HepG2 (cell line): ENCODE data around the gene HOXD4. TPM values are rescaled to one million over a fixed set of nuclear protein-coding genes. Genes with fewer than 3 reads are reported as not detected.

ENCODE experiments used
- ATAC-seq: fragments of 200-7000 bp; cut with Tn5 transposase; 3 replicates; pipeline ENCODE4 v1.9.1; 2020; ENCODE audit warnings: mild to moderate bottlenecking, moderate library complexity
- BruUV-seq: library from RNA; stranded (reverse); fragments of 400-500 nt; replicated peaks from 2 replicates; lab custom pipeline; 2021; lab: Mats Ljungman, UMichigan
- CTCF ChIA-PET: fragments of 300-600 bp; formaldehyde crosslinking; extraction: SDS; loops from one replicate; lab custom pipeline; 2021; ENCODE audit warnings: low total read pairs, inconsistent platforms, low intra/inter-chr PET ratio; lab: Yijun Ruan, JAX
- POLR2A ChIA-PET: fragments of 350-600 bp; sonication (Branson Sonifier 250); formaldehyde crosslinking; loops from one replicate; lab custom pipeline; 2020; ENCODE audit warnings: antibody characterized with exemption, inconsistent platforms; lab: Yijun Ruan, JAX
- DNase-seq: peaks from one replicate; pipeline ENCODE4 v3.0.0-alpha.2; 2015; ENCODE audit warnings: low spot score
- FAIRE-seq: peaks from 3 replicates; lab custom pipeline; 2011; peaks lifted over from hg19 to GRCh38; lab: Jason Lieb, UNC
- H2AFZ ChIP-seq: one replicate; pipeline ENCODE4 v1.6.1; 2011; ENCODE audit warnings: low read length, inconsistent platforms
- H3K27ac ChIP-seq: fragments of 300-600 bp; 3 replicates; pipeline ENCODE4 v1.8.0; 2011; ENCODE audit warnings: mixed run types, mild to moderate bottlenecking, mixed read lengths, low read length, inconsistent platforms; ENCODE audit not compliant: insufficient read depth; ENCODE audit errors: extremely low read length
- H3K27me3 ChIP-seq, 2 experiments: fragments of 200-600 bp in 1 of 2; 2 replicates in 1 of 2; 3 replicates in 1 of 2; pipeline versions ENCODE4 v1.6.0 to v1.8.0; 2011; ENCODE audit warnings: low read length in 2 of 2, mild to moderate bottlenecking in 2 of 2, moderate library complexity in 2 of 2, inconsistent platforms in 1 of 2; ENCODE audit not compliant: insufficient read depth in 2 of 2, control insufficient read depth in 1 of 2
- H3K36me3 ChIP-seq, 2 experiments: fragments of 200-600 bp in 1 of 2; replicated peaks in 1 of 2; 2 replicates in 1 of 2; 3 replicates in 1 of 2; pipeline versions ENCODE4 v1.5.1 to v1.8.0; 2011; ENCODE audit warnings: low read length in 2 of 2, inconsistent platforms in 1 of 2; ENCODE audit not compliant: insufficient read depth in 2 of 2, control insufficient read depth in 1 of 2
- H3K4me1 ChIP-seq: 2 replicates; pipeline ENCODE4 v1.5.1; 2012; ENCODE audit warnings: low read length, inconsistent platforms; ENCODE audit not compliant: insufficient read depth
- H3K4me2 ChIP-seq: 2 replicates; pipeline ENCODE4 v1.6.0; 2011; ENCODE audit warnings: low read depth, low read length, inconsistent platforms
- H3K4me3 ChIP-seq, 3 experiments: fragments of 200-600 bp in 1 of 3; sonication (generic), shearing (Covaris generic) in 1 of 3; replicated peaks in 1 of 3; 2 replicates each; pipeline ENCODE4 v1.5.1; 2011 to 2016; ENCODE audit warnings: low read length in 3 of 3, inconsistent platforms in 2 of 3, low read depth in 2 of 3, mild to moderate bottlenecking in 2 of 3, control low read depth in 1 of 3, mixed read lengths in 1 of 3; ENCODE audit not compliant: insufficient read depth in 1 of 3
- H3K79me2 ChIP-seq: one replicate; pipeline ENCODE4 v1.6.1; 2011; ENCODE audit warnings: low read length, inconsistent platforms; ENCODE audit not compliant: insufficient read depth
- H3K9ac ChIP-seq: 2 replicates; pipeline ENCODE4 v1.6.0; 2011; ENCODE audit warnings: mild to moderate bottlenecking, low read depth, low read length, inconsistent platforms; ENCODE audit not compliant: insufficient read depth
- H3K9me3 ChIP-seq: 2 replicates; pipeline ENCODE4 v1.5.1; 2012; ENCODE audit warnings: mild to moderate bottlenecking, low read length
- H4K20me1 ChIP-seq: 2 replicates; pipeline ENCODE4 v1.6.0; 2011; ENCODE audit warnings: inconsistent platforms, mild to moderate bottlenecking, low read length, moderate library complexity; ENCODE audit not compliant: insufficient read depth
- ASH2L ChIP-seq: fragments of 300-600, 200-600 bp; sonication (generic); IDR thresholded peaks from 2 replicates; pipeline ENCODE4 v1.7.0; 2017; ENCODE audit warnings: low read depth, mild to moderate bottlenecking, moderate library complexity, mixed read lengths, low read length; ENCODE audit not compliant: insufficient read length
- EZH2 ChIP-seq: conservative IDR thresholded peaks from 2 replicates; pipeline ENCODE4 v1.6.1; 2012; ENCODE audit warnings: mild to moderate bottlenecking, low read depth, low read length, moderate library complexity
- MAFK ChIP-seq, 2 experiments: IDR thresholded peaks in 1 of 2; conservative IDR thresholded peaks in 1 of 2; 2 replicates each; pipeline ENCODE4 v1.6.1; 2011; ENCODE audit warnings: improper control_type of control experiment in 2 of 2, low read length in 2 of 2
- ZMAT3 ChIP-seq: sonication (generic); formaldehyde crosslinking; conservative IDR thresholded peaks from 2 replicates; pipeline ENCODE4 v1.7.0; 2021; ENCODE audit warnings: missing genetic modification reagents
- ZNF382 ChIP-seq: sonication (generic); formaldehyde crosslinking; IDR thresholded peaks from 2 replicates; pipeline ENCODE4 v1.5.0; 2020; ENCODE audit warnings: missing genetic modification reagents, mild to moderate bottlenecking, borderline replicate concordance
- ZNF503 ChIP-seq: sonication (generic); formaldehyde crosslinking; IDR thresholded peaks from 2 replicates; pipeline ENCODE4 v1.4.0; 2020; ENCODE audit warnings: missing genetic modification reagents
- WGBS: methylation state at CpG from one replicate; pipeline ENCODE4 v1.1.6; 2017; ENCODE audit warnings: low lambda C conversion rate; 5-methylcytosine and 5-hydroxymethylcytosine counted together
- in situ Hi-C: cut with HindIII; loops from 2 replicates; pipeline ENCODE4 v1.10.0; 2017; ENCODE audit warnings: low pct_unique_long_range_greater_than_20kb; ENCODE audit not compliant: extremely low pct_ligation_motif_present
- intact Hi-C: fragments of 100-400 bp; cut with micrococcal nuclease; formaldehyde crosslinking; loops from one replicate; pipeline ENCODE4 v1.10.0; 2022; ENCODE audit not compliant: unreplicated experiment
- polyA plus RNA-seq, 8 experiments: library from polyadenylated mRNA; depleted of rRNA in 3 of 8; stranded (reverse) in 7 of 8; unstranded in 1 of 8; fragments of >200 nt; fragmentation: Illumina TruSeq in 4 of 8; extraction: Trizol in 4 of 8; gene quantifications; 2 replicates each; pipeline versions ENCODE4 v1.2.1 to v1.2.3, GENCODE V29; 2011 to 2016; ENCODE audit warnings: low read depth in 4 of 8, missing spikeins in 1 of 8, mixed read lengths in 1 of 8; ENCODE audit not compliant: insufficient read depth in 1 of 8
- total RNA-seq, 5 experiments: library from RNA; depleted of rRNA; stranded (reverse); fragments of >200 nt; fragmentation: Illumina TruSeq; extraction: Trizol; gene quantifications; 2 replicates each; pipeline ENCODE4 v1.2.3, GENCODE V29; 2016; ENCODE audit warnings: low read depth in 1 of 5
- TF ChIP-seq, protein P1 (sequence below): sonication (generic); formaldehyde crosslinking; IDR thresholded peaks from 2 replicates; pipeline ENCODE4 v1.4.0; 2020; ENCODE audit warnings: missing genetic modification reagents, borderline replicate concordance

The HOXD4 gene
- total and polyA plus RNA-seq, 2 of the 13 experiments (the other 11 are each of a cell fraction or from before 2014, with no cell fraction given), result not detected

GRCh38 chr2:176123411-176124109 is 27.8 kb upstream of the HOXD4 start:
- Histone ChIP-seq H3K9ac (no peak overlapping the region), H3K27ac (no peak overlapping the region), H3K4me3 (no peak overlapping the region), H3K9me3 (no peaks in the 10 kb centered on the region), H2AFZ (no peak overlapping the region), H3K27me3 (peaks cover 20 to 92% of the 10 kb centered on the region in 2 experiments), H4K20me1 (no peaks in the 10 kb centered on the region; the same call in 1 of the 2 replicates), H3K79me2 (no peaks in the 10 kb centered on the region), H3K4me2 (no peak overlapping the region), H3K36me3 (no peaks in the 10 kb centered on the region), H3K4me1 (no peaks in the 10 kb centered on the region)
- no TSS peak for BruUV-seq
- DNase-seq, result no peak
- TF ChIP-seq EZH2, result peak; percentile 96
- TF ChIP-seq ZNF382, result no peak
- ATAC-seq, result no peak
- in situ Hi-C loops (no loop called here), intact Hi-C loops (no loop called here)
- ChIA-PET CTCF (no interaction called here), POLR2A (no interaction called here)
- 15% methylated on average over 38 of the region's 40 CpGs for WGBS
- no peak for FAIRE-seq

DNA sequence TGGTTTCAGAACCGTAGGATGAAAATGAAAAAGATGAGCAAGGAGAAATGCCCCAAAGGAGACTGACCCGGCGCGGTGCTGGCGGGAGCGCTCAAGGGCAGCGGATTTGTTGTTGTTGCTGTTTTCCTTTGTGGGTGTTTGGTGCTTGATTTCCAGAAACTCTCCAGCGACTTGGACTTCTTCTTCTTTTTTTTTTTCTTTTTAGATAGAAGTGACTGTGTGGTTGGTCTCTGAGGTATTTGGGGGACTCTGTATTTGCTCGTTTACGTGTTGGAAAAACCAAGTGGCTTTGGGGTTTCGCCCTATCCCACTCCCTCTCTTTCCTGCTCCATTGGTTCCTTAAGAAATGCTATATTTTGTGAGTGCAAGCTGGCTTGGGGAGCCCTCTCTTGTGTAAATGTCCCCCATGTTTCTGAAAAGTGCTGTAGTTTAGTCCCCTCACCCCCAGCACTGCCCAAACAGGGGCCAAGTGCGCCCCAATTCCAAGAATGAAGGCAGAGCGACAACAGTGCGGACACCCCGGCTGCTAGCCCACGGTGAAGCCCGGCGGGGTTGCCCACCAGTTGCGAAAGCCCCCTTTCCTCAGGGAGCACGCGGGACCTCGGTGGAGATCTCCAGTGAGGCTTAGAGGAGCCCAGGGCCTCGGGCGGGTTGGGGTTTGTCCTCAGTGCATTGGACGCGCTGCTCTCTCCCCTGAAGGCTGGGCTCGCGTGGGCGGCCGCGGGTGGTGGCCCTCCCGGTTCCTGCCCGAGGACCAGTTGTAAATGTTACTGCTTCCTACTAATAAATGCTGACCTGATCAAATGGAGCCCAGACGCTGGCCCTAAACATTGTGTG is 27.0 kb upstream of the HOXD4 start:
- DNase-seq, result no peak
- TF ChIP-seq ZMAT3 (no peak), ZNF503 (CRISPR knock-in tag) (no peak), MAFK (conservative IDR thresholded peaks at IDR 0.05 in 1 of 2, IDR thresholded peaks at IDR 0.05 in 1 of 2; ENCODE audit: low read length in 2 of 2) (peak; percentile 42 to 45; a peak in 3 of 4 replicates), ASH2L (no peak)
- TF ChIP-seq, protein P1, sequence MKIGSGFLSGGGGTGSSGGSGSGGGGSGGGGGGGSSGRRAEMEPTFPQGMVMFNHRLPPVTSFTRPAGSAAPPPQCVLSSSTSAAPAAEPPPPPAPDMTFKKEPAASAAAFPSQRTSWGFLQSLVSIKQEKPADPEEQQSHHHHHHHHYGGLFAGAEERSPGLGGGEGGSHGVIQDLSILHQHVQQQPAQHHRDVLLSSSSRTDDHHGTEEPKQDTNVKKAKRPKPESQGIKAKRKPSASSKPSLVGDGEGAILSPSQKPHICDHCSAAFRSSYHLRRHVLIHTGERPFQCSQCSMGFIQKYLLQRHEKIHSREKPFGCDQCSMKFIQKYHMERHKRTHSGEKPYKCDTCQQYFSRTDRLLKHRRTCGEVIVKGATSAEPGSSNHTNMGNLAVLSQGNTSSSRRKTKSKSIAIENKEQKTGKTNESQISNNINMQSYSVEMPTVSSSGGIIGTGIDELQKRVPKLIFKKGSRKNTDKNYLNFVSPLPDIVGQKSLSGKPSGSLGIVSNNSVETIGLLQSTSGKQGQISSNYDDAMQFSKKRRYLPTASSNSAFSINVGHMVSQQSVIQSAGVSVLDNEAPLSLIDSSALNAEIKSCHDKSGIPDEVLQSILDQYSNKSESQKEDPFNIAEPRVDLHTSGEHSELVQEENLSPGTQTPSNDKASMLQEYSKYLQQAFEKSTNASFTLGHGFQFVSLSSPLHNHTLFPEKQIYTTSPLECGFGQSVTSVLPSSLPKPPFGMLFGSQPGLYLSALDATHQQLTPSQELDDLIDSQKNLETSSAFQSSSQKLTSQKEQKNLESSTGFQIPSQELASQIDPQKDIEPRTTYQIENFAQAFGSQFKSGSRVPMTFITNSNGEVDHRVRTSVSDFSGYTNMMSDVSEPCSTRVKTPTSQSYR (CRISPR knock-in tag), result no peak
- POLR2A ChIA-PET, result no interaction called here
- CTCF ChIA-PET, result no interaction called here
- no peak overlapping the region for H3K27ac ChIP-seq
- H3K27me3 ChIP-seq, result peaks cover 20 to 93% of the 10 kb centered on the region in 2 experiments
- WGBS, result 15% methylated on average over 25 of the region's 34 CpGs
- H3K4me2 ChIP-seq, result no peak overlapping the region
- no peak for ATAC-seq
- no peak overlapping the region for H3K9ac ChIP-seq
- H4K20me1 ChIP-seq, result no peaks in the 10 kb centered on the region; the same call in 1 of the 2 replicates
- no peaks in the 10 kb centered on the region for H3K36me3 ChIP-seq
- BruUV-seq, result no TSS peak
- no peak overlapping the region for H3K4me3 ChIP-seq
- no peaks in the 10 kb centered on the region for H3K79me2 ChIP-seq
- FAIRE-seq, result no peak
- H2AFZ ChIP-seq, result no peak overlapping the region
- H3K4me1 ChIP-seq, result no peaks in the 10 kb centered on the region
- no peaks in the 10 kb centered on the region for H3K9me3 ChIP-seq
- in situ Hi-C loops (no loop called here), intact Hi-C loops (no loop called here)
